HEK293 (cell line): Measurements from ENCODE around the gene SNCB.

ENCODE experiments used
- CTCF ChIA-PET: fragments of 350-600 bp; formaldehyde crosslinking; extraction: SDS; loops from one replicate; lab custom pipeline; 2021; ENCODE audit warnings: antibody characterized with exemption; lab: Yijun Ruan, JAX
- POLR2A ChIA-PET: fragments of 300-600 bp; formaldehyde crosslinking; extraction: SDS; loops from one replicate; lab custom pipeline; 2020; ENCODE audit warnings: antibody characterized with exemption, inconsistent platforms; lab: Yijun Ruan, JAX
- H3K27ac ChIP-seq: fragments of 200-500 bp; sonication (Bioruptor generic); 2 replicates; pipeline ENCODE4 v1.5.1; 2014; ENCODE audit warnings: low read depth, low read length, control low read depth, inconsistent platforms; ENCODE audit errors: extremely low read depth
- H3K36me3 ChIP-seq, 2 experiments: fragments of 200-500 bp in 1 of 2; sonication (Bioruptor generic) in 1 of 2; 1 replicate in 1 of 2; 2 replicates in 1 of 2; pipeline ENCODE4 v1.5.1; 2014 to 2017; ENCODE audit warnings: inconsistent platforms in 2 of 2, low read length in 2 of 2; ENCODE audit not compliant: control insufficient read depth in 2 of 2, insufficient read depth in 1 of 2
- H3K4me1 ChIP-seq: fragments of 200-500 bp; sonication (Bioruptor generic); 2 replicates; pipeline ENCODE4 v1.5.1; 2014; ENCODE audit warnings: mild to moderate bottlenecking, low read length, inconsistent platforms; ENCODE audit not compliant: control insufficient read depth, insufficient read depth
- H3K4me3 ChIP-seq: 2 replicates; pipeline ENCODE4 v1.5.1; 2011; ENCODE audit warnings: low read depth, mild to moderate bottlenecking, control low read depth, low read length, moderate library complexity
- H3K9me3 ChIP-seq: fragments of 200-500 bp; sonication (Bioruptor generic); 2 replicates; pipeline ENCODE4 v1.5.1; 2014; ENCODE audit warnings: low read depth, low read length, inconsistent platforms; ENCODE audit not compliant: control insufficient read depth, insufficient read depth
- FEZF1 ChIP-seq: fragments of 450-650 bp; formaldehyde crosslinking; IDR thresholded peaks from 2 replicates; pipeline ENCODE4 v1.5.1; 2016; ENCODE audit warnings: missing biosample characterization, missing genetic modification characterization
- MEIS1 ChIP-seq: sonication (generic); formaldehyde crosslinking; IDR thresholded peaks from 2 replicates; pipeline ENCODE4 v1.8.1; 2022; ENCODE audit warnings: missing genetic modification reagents, mild to moderate bottlenecking, borderline replicate concordance
- SCRT2 ChIP-seq: fragments of 450-650 bp; formaldehyde crosslinking; IDR thresholded peaks from 2 replicates; pipeline ENCODE4 v1.5.1; 2016; ENCODE audit warnings: missing biosample characterization, missing genetic modification characterization
- TCF7L2 ChIP-seq: IDR thresholded peaks from 2 replicates; pipeline ENCODE4 v1.6.1; 2011; ENCODE audit warnings: low read depth, mild to moderate bottlenecking, inconsistent platforms, low read length, moderate library complexity, borderline replicate concordance
- TSHZ1 ChIP-seq: fragments of 450-650 bp; formaldehyde crosslinking; IDR thresholded peaks from 2 replicates; pipeline ENCODE4 v1.5.1; 2016; ENCODE audit warnings: missing biosample characterization, missing genetic modification characterization, borderline replicate concordance
- YY2 ChIP-seq: fragments of 450-650 bp; formaldehyde crosslinking; IDR thresholded peaks from 2 replicates; pipeline ENCODE4 v1.5.1; 2016; ENCODE audit warnings: missing biosample characterization, missing genetic modification characterization
- ZBTB8A ChIP-seq: fragments of 450-650 bp; formaldehyde crosslinking; IDR thresholded peaks from 2 replicates; pipeline ENCODE4 v1.5.1; 2016; ENCODE audit warnings: missing biosample characterization, missing genetic modification characterization
- ZNF274 ChIP-seq, 2 experiments: fragments of 200-500 bp in 1 of 2; fragments of 450-650 bp in 1 of 2; sonication (Bioruptor generic) in 1 of 2; formaldehyde crosslinking in 1 of 2; IDR thresholded peaks; 2 replicates each; pipeline versions ENCODE4 v1.5.1 to v1.6.1; 2014 to 2016; ENCODE audit warnings: borderline replicate concordance in 1 of 2, inconsistent platforms in 1 of 2, low read length in 1 of 2, missing biosample characterization in 1 of 2, missing genetic modification characterization in 1 of 2
- ZNF292 ChIP-seq: fragments of 450-650 bp; formaldehyde crosslinking; IDR thresholded peaks from 2 replicates; pipeline ENCODE4 v1.5.1; 2016; ENCODE audit warnings: low read depth, missing biosample characterization, missing genetic modification characterization, borderline replicate concordance
- ZNF362 ChIP-seq: fragments of 450-650 bp; formaldehyde crosslinking; IDR thresholded peaks from 2 replicates; pipeline ENCODE4 v1.5.1; 2016; ENCODE audit warnings: missing biosample characterization, missing genetic modification characterization
- ZNF473 ChIP-seq: fragments of 450-650 bp; formaldehyde crosslinking; IDR thresholded peaks from 2 replicates; pipeline ENCODE4 v1.5.1; 2017; ENCODE audit warnings: missing biosample characterization, missing genetic modification characterization
- ZNF560 ChIP-seq: fragments of 450-650 bp; formaldehyde crosslinking; IDR thresholded peaks from 2 replicates; pipeline ENCODE4 v1.5.1; 2017; ENCODE audit warnings: missing biosample characterization, missing genetic modification characterization, borderline replicate concordance
- ZNF629 ChIP-seq: fragments of 450-650 bp; formaldehyde crosslinking; IDR thresholded peaks from 2 replicates; pipeline ENCODE4 v1.5.1; 2017; ENCODE audit warnings: missing biosample characterization, missing genetic modification characterization
- ZNF654 ChIP-seq: fragments of 450-650 bp; formaldehyde crosslinking; IDR thresholded peaks from 2 replicates; pipeline ENCODE4 v1.5.1; 2016; ENCODE audit warnings: low read depth, missing biosample characterization, missing genetic modification characterization
- ZNF670 ChIP-seq: fragments of 450-650 bp; formaldehyde crosslinking; IDR thresholded peaks from 2 replicates; pipeline ENCODE4 v1.5.1; 2016; ENCODE audit warnings: missing biosample characterization, missing genetic modification characterization, low read depth
- ZNF785 ChIP-seq: fragments of 450-650 bp; formaldehyde crosslinking; IDR thresholded peaks from 2 replicates; pipeline ENCODE4 v1.5.1; 2016; ENCODE audit warnings: missing biosample characterization, missing genetic modification characterization
- ZXDB ChIP-seq: fragments of 450-650 bp; formaldehyde crosslinking; IDR thresholded peaks from 2 replicates; pipeline ENCODE4 v1.5.1; 2016; ENCODE audit warnings: missing biosample characterization, missing genetic modification characterization
- TF ChIP-seq, protein P1 (sequence below): fragments of 450-650 bp; formaldehyde crosslinking; IDR thresholded peaks from 2 replicates; pipeline ENCODE4 v1.5.1; 2016; ENCODE audit warnings: missing biosample characterization, missing genetic modification characterization
- TF ChIP-seq, protein P2 (sequence below): fragments of 450-650 bp; formaldehyde crosslinking; IDR thresholded peaks from 2 replicates; pipeline ENCODE4 v1.5.1; 2016; ENCODE audit warnings: missing biosample characterization, missing genetic modification characterization, borderline replicate concordance
- TF ChIP-seq, protein P3 (sequence below): IDR thresholded peaks from 2 replicates; pipeline ENCODE4 v1.6.1; 2011; ENCODE audit warnings: mild to moderate bottlenecking, low read depth, low read length, borderline replicate concordance

Gene SNCB

GRCh38 chr5:176596069-176596644 lies 34.2 kb downstream of the SNCB start:
- ChIA-PET CTCF (no interaction called here), POLR2A (no interaction called here)
- H3K4me3 ChIP-seq = no peak overlapping the region
- H3K9me3 ChIP-seq = no peaks in the 10 kb centered on the region
- no peak overlapping the region for H3K27ac ChIP-seq
- H3K4me1 ChIP-seq = no peaks in the 10 kb centered on the region
- peaks cover 0 to 7% of the 10 kb centered on the region in 2 experiments; a peak in 1 of 3 replicates for H3K36me3 ChIP-seq
- TF ChIP-seq MEIS1 (CRISPR knock-in tag) = no peak
- TF ChIP-seq TCF7L2 = no peak
- TF ChIP-seq ZNF670 (tag by site-specific recombination) = no peak
- TF ChIP-seq ZBTB8A (tag by site-specific recombination) = no peak
- TF ChIP-seq, protein P1, sequence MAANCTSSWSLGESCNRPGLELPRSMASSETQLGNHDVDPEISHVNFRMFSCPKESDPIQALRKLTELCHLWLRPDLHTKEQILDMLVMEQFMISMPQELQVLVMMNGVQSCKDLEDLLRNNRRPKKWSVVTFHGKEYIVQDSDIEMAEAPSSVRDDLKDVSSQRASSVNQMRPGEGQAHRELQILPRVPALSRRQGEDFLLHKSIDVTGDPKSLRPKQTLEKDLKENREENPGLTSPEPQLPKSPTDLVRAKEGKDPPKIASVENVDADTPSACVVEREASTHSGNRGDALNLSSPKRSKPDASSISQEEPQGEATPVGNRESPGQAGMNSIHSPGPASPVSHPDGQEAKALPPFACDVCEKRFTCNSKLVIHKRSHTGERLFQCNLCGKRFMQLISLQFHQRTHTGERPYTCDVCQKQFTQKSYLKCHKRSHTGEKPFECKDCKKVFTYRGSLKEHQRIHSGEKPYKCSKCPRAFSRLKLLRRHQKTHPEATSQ (tag by site-specific recombination) = no peak
- TF ChIP-seq SCRT2 (tag by site-specific recombination) = no peak
- TF ChIP-seq FEZF1 = no peak
- no peak for TF ChIP-seq ZNF362 (tag by site-specific recombination)
- no peak for TF ChIP-seq ZNF629 (tag by site-specific recombination)
- no peak for TF ChIP-seq ZNF473 (tag by site-specific recombination)
- no peak for TF ChIP-seq ZNF560 (tag by site-specific recombination)
- TF ChIP-seq ZNF292 (tag by site-specific recombination) = no peak
- TF ChIP-seq ZNF274 (IDR thresholded peaks at IDR 0.05; ENCODE audit: low read length) = no peak
- no peak for TF ChIP-seq ZNF274 (tag by site-specific recombination; IDR thresholded peaks at IDR 0.05; ENCODE audit: borderline replicate concordance)
- no peak for TF ChIP-seq TSHZ1 (tag by site-specific recombination)
- TF ChIP-seq, protein P2, sequence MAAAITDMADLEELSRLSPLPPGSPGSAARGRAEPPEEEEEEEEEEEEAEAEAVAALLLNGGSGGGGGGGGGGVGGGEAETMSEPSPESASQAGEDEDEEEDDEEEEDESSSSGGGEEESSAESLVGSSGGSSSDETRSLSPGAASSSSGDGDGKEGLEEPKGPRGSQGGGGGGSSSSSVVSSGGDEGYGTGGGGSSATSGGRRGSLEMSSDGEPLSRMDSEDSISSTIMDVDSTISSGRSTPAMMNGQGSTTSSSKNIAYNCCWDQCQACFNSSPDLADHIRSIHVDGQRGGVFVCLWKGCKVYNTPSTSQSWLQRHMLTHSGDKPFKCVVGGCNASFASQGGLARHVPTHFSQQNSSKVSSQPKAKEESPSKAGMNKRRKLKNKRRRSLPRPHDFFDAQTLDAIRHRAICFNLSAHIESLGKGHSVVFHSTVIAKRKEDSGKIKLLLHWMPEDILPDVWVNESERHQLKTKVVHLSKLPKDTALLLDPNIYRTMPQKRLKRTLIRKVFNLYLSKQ = no peak
- no peak for TF ChIP-seq ZNF785
- TF ChIP-seq, protein P3, sequence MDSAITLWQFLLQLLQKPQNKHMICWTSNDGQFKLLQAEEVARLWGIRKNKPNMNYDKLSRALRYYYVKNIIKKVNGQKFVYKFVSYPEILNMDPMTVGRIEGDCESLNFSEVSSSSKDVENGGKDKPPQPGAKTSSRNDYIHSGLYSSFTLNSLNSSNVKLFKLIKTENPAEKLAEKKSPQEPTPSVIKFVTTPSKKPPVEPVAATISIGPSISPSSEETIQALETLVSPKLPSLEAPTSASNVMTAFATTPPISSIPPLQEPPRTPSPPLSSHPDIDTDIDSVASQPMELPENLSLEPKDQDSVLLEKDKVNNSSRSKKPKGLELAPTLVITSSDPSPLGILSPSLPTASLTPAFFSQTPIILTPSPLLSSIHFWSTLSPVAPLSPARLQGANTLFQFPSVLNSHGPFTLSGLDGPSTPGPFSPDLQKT = no peak
- TF ChIP-seq ZNF654 (tag by site-specific recombination) = no peak
- TF ChIP-seq YY2 (tag by site-specific recombination) = no peak
- no peak for TF ChIP-seq ZXDB (tag by site-specific recombination)
